SK-N-DZ (cell line): ENCODE data around the gene CITED1. TPM values are rescaled to one million over a fixed set of nuclear protein-coding genes. Genes with fewer than 3 reads are reported as not detected.
"Not testable (repeated sequence)": the region's sequence is repeated elsewhere in the genome, so short reads cannot be mapped to it uniquely, and the experiment has no call there.

Experiments
- DNase-seq: peaks from one replicate; pipeline ENCODE4 v3.0.0-alpha.2; 2015; ENCODE audit warnings: low spot score
- polyA plus RNA-seq, 2 experiments: library from polyadenylated mRNA; depleted of rRNA; stranded (reverse); fragments of >200 nt; gene quantifications; 2 replicates each; pipeline ENCODE4 v1.2.3, GENCODE V29; 2014

Gene CITED1
- polyA plus RNA-seq (2014; cell fraction: cytosol; rRNA removed), result 10.4 and 16.1 TPM in 2 replicates
- polyA plus RNA-seq (2014; cell fraction: nucleus; rRNA removed), result 10.5 and 17.8 TPM in 2 replicates

- DNase-seq, result no peak
These were observed at the start of gene CITED1 for GRCh38 chrX:72305286-72306084. Gene CITED1, minus strand, starts transcription at chrX:72305914. Its CDS starts 3,045 bp downstream, at chrX:72302869.

GRCh38 chrX:72352786-72353185, 47.1 kb upstream of the CITED1 start:
- DNase-seq, result no peak

- no peak for DNase-seq
These were observed 46.1 kb upstream of the CITED1 start for GRCh38 chrX:72351606-72352334.

- DNase-seq, result no peak
These were observed 43.5 kb upstream of the CITED1 start for GRCh38 chrX:72349190-72349589.

GRCh38 chrX:72348247-72348979, 42.7 kb upstream of the CITED1 start:
- no peak for DNase-seq

GRCh38 chrX:72347366-72347765, 41.7 kb upstream of the CITED1 start:
- no peak for DNase-seq

- no peak for DNase-seq
These were observed 40.7 kb upstream of the CITED1 start for GRCh38 chrX:72346302-72346949.

- DNase-seq, result no peak
These were observed 34.9 kb upstream of the CITED1 start for GRCh38 chrX:72340626-72341025.

- DNase-seq, result no peak
These were observed 34.3 kb upstream of the CITED1 start for GRCh38 chrX:72340041-72340440.

- DNase-seq, result no peak
These were observed 24.4 kb upstream of the CITED1 start for GRCh38 chrX:72330131-72330530.

GRCh38 chrX:72326605-72327300, 21.0 kb upstream of the CITED1 start:
- DNase-seq, result no peak

- DNase-seq, result not testable (repeated sequence)
These were observed 13.9 kb upstream of the CITED1 start for GRCh38 chrX:72319651-72320050.

- DNase-seq, result no peak
These were observed 11.4 kb upstream of the CITED1 start for GRCh38 chrX:72317139-72317538.

GRCh38 chrX:72316408-72317110, 10.8 kb upstream of the CITED1 start:
- DNase-seq, result no peak

- DNase-seq, result no peak
These were observed 9.2 kb upstream of the CITED1 start for GRCh38 chrX:72314881-72315280.

GRCh38 chrX:72313707-72314641, 8.3 kb upstream of the CITED1 start:
- no peak for DNase-seq

- DNase-seq, result no peak
These were observed 6.7 kb upstream of the CITED1 start for GRCh38 chrX:72312311-72312940.

GRCh38 chrX:72309297-72310071, 3.8 kb upstream of the CITED1 start:
- no peak for DNase-seq
